Memory B cell (primary cell): ENCODE results near the gene FCER2.
A peak's percentile ranks its signal among the peaks of the same experiment; 100 is the strongest.
"Not testable (repeated sequence)": the region's sequence is repeated elsewhere in the genome, so short reads cannot be mapped to it uniquely, and the experiment has no call there.

ENCODE experiments used
- ATAC-seq: fragments of 150-1000 bp; cut with Tn5 transposase; 2 replicates; pipeline ENCODE4 v1.10.0; 2021; ENCODE audit warnings: low read depth, mild to moderate bottlenecking, moderate library complexity
- DNase-seq, 2 donors: peaks; one replicate each; pipeline ENCODE4 v3.0.0; 2022; ENCODE audit warnings: low spot score in 2 of 2
- H3K27ac Mint-ChIP-seq: one replicate; pipeline ENCODE4 v1.8.0; 2022; ENCODE audit warnings: mild to moderate bottlenecking, moderate library complexity, mixed read lengths
- H3K27me3 Mint-ChIP-seq: one replicate; pipeline ENCODE4 v1.8.0; 2022; ENCODE audit warnings: mixed read lengths
- H3K36me3 Mint-ChIP-seq: one replicate; pipeline ENCODE4 v1.8.0; 2022; ENCODE audit warnings: mild to moderate bottlenecking, mixed read lengths
- H3K4me1 Mint-ChIP-seq: one replicate; pipeline ENCODE4 v1.8.0; 2022; ENCODE audit warnings: mixed read lengths
- H3K4me3 Mint-ChIP-seq: one replicate; pipeline ENCODE4 v1.8.0; 2022; ENCODE audit warnings: mild to moderate bottlenecking, moderate library complexity, mixed read lengths
- H3K9me3 Mint-ChIP-seq: one replicate; pipeline ENCODE4 v1.8.0; 2022; ENCODE audit warnings: mixed read lengths

Gene FCER2, protein sequence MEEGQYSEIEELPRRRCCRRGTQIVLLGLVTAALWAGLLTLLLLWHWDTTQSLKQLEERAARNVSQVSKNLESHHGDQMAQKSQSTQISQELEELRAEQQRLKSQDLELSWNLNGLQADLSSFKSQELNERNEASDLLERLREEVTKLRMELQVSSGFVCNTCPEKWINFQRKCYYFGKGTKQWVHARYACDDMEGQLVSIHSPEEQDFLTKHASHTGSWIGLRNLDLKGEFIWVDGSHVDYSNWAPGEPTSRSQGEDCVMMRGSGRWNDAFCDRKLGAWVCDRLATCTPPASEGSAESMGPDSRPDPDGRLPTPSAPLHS

GRCh38 chr19:7701654-7702457 lies at the start of gene FCER2:
Gene FCER2 (minus strand): TSS chr19:7702131. CDS start chr19:7699760, 2,371 bp downstream.
- no peaks in the 10 kb centered on the region for H3K9me3 Mint-ChIP-seq
- DNase-seq = peak; percentile 55 to 66
- ATAC-seq = peak; percentile 59
- no peaks in the 10 kb centered on the region for H3K27me3 Mint-ChIP-seq
- H3K4me1 Mint-ChIP-seq = peaks cover 66% of the 10 kb centered on the region
- peaks cover 5% of the 10 kb centered on the region for H3K36me3 Mint-ChIP-seq
- peak within 1 kb of the TSS; percentile 64 for H3K4me3 Mint-ChIP-seq
- H3K27ac Mint-ChIP-seq = peak within 1 kb of the TSS; percentile 97

GRCh38 chr19:7751157-7751783 lies 49.3 kb upstream of the FCER2 start:
- peak; percentile 50 to 69 for DNase-seq
- ATAC-seq = peak; percentile 97
- peak overlapping the region; percentile 70 for H3K4me3 Mint-ChIP-seq
- peaks cover 23% of the 10 kb centered on the region for H3K9me3 Mint-ChIP-seq
- H3K36me3 Mint-ChIP-seq = peaks cover 8% of the 10 kb centered on the region
- H3K27ac Mint-ChIP-seq = peak overlapping the region; percentile 81
- peaks cover 10% of the 10 kb centered on the region for H3K27me3 Mint-ChIP-seq
- H3K4me1 Mint-ChIP-seq = peaks cover 28% of the 10 kb centered on the region

- Mint-ChIP-seq H3K4me3 (no peak overlapping the region), H3K27me3 (peaks cover 8% of the 10 kb centered on the region), H3K36me3 (peaks cover 3% of the 10 kb centered on the region), H3K27ac (peak overlapping the region; percentile 28), H3K4me1 (peaks cover 41% of the 10 kb centered on the region), H3K9me3 (peaks cover 10% of the 10 kb centered on the region)
- DNase-seq (no peak), ATAC-seq (peak; percentile 6)
These were observed 46.8 kb upstream of the FCER2 start for GRCh38 chr19:7748756-7749155.

DNA sequence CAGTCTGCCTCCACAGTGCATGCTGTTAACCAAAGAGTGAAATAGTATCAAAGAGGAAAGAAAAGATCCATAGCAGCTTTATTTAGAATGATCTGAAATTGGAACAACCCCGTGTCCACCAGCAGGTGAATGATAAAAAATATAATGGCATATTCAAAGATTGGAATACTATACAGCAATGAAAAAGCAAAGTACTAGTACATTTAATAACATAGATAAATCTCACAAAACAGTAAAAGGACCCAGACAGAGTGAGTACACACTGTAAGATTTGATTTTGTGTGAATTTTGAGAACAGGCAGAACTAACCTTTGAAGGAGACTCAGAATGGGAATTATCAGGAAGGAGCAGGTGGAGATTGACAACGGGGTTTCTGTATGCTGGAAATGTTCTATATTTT lies 46.2 kb upstream of the FCER2 start:
- no peak for ATAC-seq
- DNase-seq = no peak
- no peak overlapping the region for H3K27ac Mint-ChIP-seq
- H3K27me3 Mint-ChIP-seq = peaks cover 6% of the 10 kb centered on the region
- peaks cover 2% of the 10 kb centered on the region for H3K36me3 Mint-ChIP-seq
- H3K4me3 Mint-ChIP-seq = no peak overlapping the region
- peaks cover 44% of the 10 kb centered on the region for H3K4me1 Mint-ChIP-seq
- H3K9me3 Mint-ChIP-seq = peaks cover 6% of the 10 kb centered on the region

GRCh38 chr19:7746903-7747884 lies 45.3 kb upstream of the FCER2 start, which contains the start of gene CD209:
Gene CD209 (minus strand): TSS chr19:7747534. CDS start chr19:7747511, 23 bp downstream.
- DNase-seq (no peak), ATAC-seq (no peak)
- peaks cover 1% of the 10 kb centered on the region for H3K36me3 Mint-ChIP-seq
- H3K4me1 Mint-ChIP-seq = peaks cover 49% of the 10 kb centered on the region
- peaks cover 5% of the 10 kb centered on the region for H3K27me3 Mint-ChIP-seq
- H3K9me3 Mint-ChIP-seq = peaks cover 5% of the 10 kb centered on the region
- H3K4me3 Mint-ChIP-seq = no peak within 1 kb of the TSS
- no peak within 1 kb of the TSS for H3K27ac Mint-ChIP-seq

GRCh38 chr19:7746306-7746705 lies 44.4 kb upstream of the FCER2 start:
- H3K27me3 Mint-ChIP-seq = not testable (repeated sequence)

GRCh38 chr19:7744871-7745650 lies 43.1 kb upstream of the FCER2 start:
- Mint-ChIP-seq H3K27me3 (peaks cover 5% of the 10 kb centered on the region), H3K27ac (no peak overlapping the region), H3K4me1 (peaks cover 39% of the 10 kb centered on the region), H3K4me3 (no peak overlapping the region), H3K36me3 (peaks cover 1% of the 10 kb centered on the region), H3K9me3 (peaks cover 3% of the 10 kb centered on the region)
- ATAC-seq (no peak), DNase-seq (no peak)

More at GRCh38 chr19:7746306-7746705, 44.4 kb upstream of the FCER2 start:
- H3K4me1 Mint-ChIP-seq = peaks cover 46% of the 10 kb centered on the region
- not testable (repeated sequence) for H3K4me3 Mint-ChIP-seq, H3K27ac Mint-ChIP-seq, H3K36me3 Mint-ChIP-seq, ATAC-seq, DNase-seq, H3K9me3 Mint-ChIP-seq

- ATAC-seq = no peak
These were observed 42.4 kb upstream of the FCER2 start for GRCh38 chr19:7744199-7744786.

DNA sequence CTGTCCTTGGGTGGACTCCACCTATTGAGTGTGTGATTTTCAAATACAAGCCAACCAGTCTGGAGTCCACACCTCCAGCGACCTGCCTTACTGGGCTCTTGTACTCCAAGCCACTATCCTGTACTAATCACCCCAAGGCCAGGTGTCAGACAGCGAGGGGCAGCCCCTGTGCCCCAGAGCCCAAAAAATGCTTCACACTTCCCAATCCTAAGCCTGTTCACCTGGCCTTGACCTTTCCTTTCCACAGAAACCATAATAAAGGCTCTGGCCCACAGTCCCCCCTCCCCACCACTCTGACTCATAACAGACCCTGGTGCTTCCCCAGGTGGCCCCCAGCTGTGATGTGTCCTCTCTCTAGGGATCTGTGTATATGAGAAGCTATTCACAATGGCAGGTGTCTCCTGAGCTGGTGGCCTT lies 41.5 kb upstream of the FCER2 start:
- H3K36me3 Mint-ChIP-seq = peaks cover 1% of the 10 kb centered on the region
- no peak overlapping the region for H3K27ac Mint-ChIP-seq
- peaks cover 5% of the 10 kb centered on the region for H3K27me3 Mint-ChIP-seq
- H3K9me3 Mint-ChIP-seq = peaks cover 3% of the 10 kb centered on the region
- ATAC-seq = peak; percentile 84
- peaks cover 38% of the 10 kb centered on the region for H3K4me1 Mint-ChIP-seq
- no peak overlapping the region for H3K4me3 Mint-ChIP-seq
- no peak for DNase-seq

More at GRCh38 chr19:7744199-7744786, 42.4 kb upstream of the FCER2 start:
- no peak overlapping the region for H3K4me3 Mint-ChIP-seq
- H3K27ac Mint-ChIP-seq = no peak overlapping the region
- H3K36me3 Mint-ChIP-seq = peaks cover 1% of the 10 kb centered on the region
- H3K9me3 Mint-ChIP-seq = peaks cover 3% of the 10 kb centered on the region
- peaks cover 38% of the 10 kb centered on the region for H3K4me1 Mint-ChIP-seq
- peaks cover 5% of the 10 kb centered on the region for H3K27me3 Mint-ChIP-seq
- no peak for DNase-seq

- H3K4me3 Mint-ChIP-seq = no peak overlapping the region
- peaks cover 3% of the 10 kb centered on the region for H3K9me3 Mint-ChIP-seq
- ATAC-seq (peak; percentile 7), DNase-seq (no peak)
- H3K27ac Mint-ChIP-seq = no peak overlapping the region
- peaks cover 38% of the 10 kb centered on the region for H3K4me1 Mint-ChIP-seq
- H3K36me3 Mint-ChIP-seq = peaks cover 1% of the 10 kb centered on the region
- H3K27me3 Mint-ChIP-seq = peaks cover 4% of the 10 kb centered on the region
These were observed 41.1 kb upstream of the FCER2 start for GRCh38 chr19:7742991-7743390.

DNA sequence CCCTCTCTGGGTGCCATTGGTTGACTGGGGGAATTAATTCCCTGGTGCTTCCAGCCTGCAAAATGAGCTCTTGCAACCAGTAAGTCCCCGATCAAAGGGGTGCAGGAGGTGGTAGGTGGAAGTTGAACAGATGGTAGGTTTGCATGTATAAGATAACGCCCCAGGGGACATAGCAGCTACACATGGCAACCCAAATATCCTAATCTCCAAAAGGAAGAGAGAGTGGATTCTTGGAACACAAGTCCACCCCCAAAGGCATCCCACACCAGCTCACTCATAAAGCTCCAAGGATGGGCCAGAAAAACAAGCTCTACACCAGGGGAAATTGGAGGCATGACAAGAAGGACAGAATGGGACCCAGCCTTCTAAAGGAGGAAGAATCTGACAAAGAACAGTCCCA lies 40.6 kb upstream of the FCER2 start:
- ATAC-seq (no peak), DNase-seq (no peak)
- peaks cover 3% of the 10 kb centered on the region for H3K27me3 Mint-ChIP-seq
- H3K27ac Mint-ChIP-seq = no peak overlapping the region
- peaks cover 36% of the 10 kb centered on the region for H3K4me1 Mint-ChIP-seq
- no peaks in the 10 kb centered on the region for H3K36me3 Mint-ChIP-seq
- peaks cover 2% of the 10 kb centered on the region for H3K9me3 Mint-ChIP-seq
- H3K4me3 Mint-ChIP-seq = no peak overlapping the region

DNA sequence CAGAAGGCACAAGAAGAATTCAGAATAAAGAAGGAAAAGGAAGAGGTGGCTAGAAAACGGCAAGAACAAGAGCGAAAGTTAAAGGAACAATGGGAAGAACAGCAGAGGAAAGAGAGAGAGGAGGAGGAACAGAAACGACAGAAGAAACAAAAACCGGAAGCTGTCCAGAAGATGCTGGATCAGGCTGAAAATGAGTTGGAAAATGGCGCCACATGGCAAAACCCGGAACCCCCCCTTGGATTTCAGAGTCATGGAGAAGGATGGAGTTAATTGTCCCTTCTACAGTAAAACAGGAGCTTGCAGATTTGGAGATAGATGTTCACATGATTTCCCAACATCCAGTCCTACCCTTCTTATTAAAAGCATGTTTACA lies 38.7 kb upstream of the FCER2 start:
- H3K4me1 Mint-ChIP-seq = peaks cover 30% of the 10 kb centered on the region
- H3K27me3 Mint-ChIP-seq = peaks cover 5% of the 10 kb centered on the region
- ATAC-seq (no peak), DNase-seq (no peak)
- peaks cover 3% of the 10 kb centered on the region for H3K36me3 Mint-ChIP-seq
- H3K4me3 Mint-ChIP-seq = no peak overlapping the region
- peaks cover 2% of the 10 kb centered on the region for H3K9me3 Mint-ChIP-seq
- no peak overlapping the region for H3K27ac Mint-ChIP-seq
